HG03342 (cell line): Measurements from ENCODE around the gene CDH12.
"Not testable (repeated sequence)": the region's sequence is repeated elsewhere in the genome, so short reads cannot be mapped to it uniquely, and the experiment has no call there.

Experiments used
- ATAC-seq: cut with Tn5 transposase; IDR thresholded peaks from one replicate; pipeline ENCODE4 v1.9.1; 2021; ENCODE audit warnings: mild to moderate bottlenecking, moderate library complexity; ENCODE audit not compliant: unreplicated experiment

Gene CDH12

DNA sequence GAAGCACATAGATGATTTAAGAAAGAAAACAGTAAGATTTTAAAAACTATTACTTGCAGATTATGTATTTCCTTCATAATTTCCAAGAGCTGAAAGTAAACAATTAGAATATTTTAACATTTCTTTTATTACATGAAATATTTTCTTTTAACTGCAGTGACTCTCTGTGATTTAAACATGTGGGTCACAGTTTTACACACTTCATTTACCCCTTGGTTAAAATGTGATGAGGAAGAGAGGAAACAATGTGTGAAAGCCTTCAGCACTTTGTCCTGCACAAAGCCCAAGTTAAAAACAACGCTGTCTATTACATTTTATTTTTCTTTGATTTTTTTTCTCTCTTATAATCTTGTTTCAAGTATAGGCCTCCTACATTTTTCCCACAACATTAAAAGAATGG lies 801.3 kb downstream of the CDH12 start:
- ATAC-seq = no peak

DNA sequence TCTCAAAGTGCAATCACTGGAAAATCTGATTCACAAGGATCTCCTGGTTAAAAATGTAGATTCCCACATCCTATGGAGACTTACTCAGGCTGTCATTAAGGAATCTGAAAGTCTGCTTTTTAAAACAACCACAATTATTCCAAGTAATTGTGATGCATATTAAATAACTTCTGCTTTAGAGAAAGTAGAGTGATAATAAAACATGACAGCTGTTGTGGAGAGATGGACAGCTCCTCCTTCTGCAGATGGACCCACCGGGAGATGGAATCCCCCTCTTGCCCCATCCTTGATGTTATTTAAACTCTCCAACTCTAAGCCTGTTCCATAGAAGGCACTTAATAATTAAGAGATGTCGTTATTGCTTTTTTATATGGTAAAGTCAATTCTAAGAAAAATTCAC lies 802.2 kb downstream of the CDH12 start:
- no peak for ATAC-seq

DNA sequence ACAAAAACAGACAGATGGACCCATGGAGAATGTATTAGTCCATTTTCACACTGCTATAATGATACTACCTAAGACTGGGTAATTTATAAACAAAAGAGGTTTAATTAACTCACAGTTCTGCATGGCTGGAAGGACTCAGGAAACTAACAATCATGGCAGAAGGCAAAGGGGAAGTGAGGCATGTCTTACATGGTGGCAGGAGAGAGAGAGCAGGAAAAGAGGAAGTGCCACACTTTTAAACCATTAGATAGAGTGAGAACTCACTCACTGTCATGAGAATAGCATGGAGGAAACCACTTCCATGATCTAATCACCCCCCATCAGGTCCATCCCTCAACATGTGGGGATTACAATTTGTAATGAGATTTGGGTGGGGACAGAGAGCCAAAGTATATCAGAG lies 808.9 kb downstream of the CDH12 start:
- ATAC-seq = no peak

DNA sequence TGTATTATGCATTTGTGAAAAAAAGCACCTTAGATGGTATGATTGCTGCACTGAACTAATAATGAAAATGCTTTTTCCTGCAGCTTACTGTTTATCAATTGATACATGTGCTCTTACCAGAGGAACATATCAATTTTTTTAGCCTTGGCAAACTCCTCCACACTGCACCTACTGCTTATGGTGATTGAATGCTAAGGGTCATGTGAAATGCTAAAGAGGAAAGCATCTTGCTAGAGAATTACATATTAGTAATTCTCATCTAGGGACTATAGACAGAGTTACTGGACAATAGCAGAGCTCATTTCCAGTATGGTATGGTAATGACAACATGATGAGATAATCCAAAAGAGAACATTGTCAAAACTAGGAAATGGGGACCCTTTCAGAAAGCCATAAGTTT lies 817.1 kb downstream of the CDH12 start:
- ATAC-seq = no peak

DNA sequence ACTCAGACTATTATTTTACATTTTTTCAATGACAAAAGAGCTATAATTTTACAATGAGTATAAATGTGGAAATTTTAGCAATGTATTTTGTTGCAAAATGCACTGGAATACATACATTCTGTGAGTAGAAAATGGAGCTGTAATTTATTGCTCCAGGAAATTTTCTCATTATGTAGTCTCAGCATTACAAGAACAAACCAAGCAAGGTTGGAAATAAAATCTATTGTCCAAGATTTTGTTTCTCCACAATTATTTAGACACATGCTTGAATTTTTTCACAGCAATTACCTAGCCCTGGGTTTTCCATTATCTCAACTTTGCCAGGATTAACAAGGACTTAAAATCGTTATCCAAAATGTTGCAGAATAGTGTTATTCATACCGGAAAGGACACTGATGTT lies 820.1 kb downstream of the CDH12 start:
- ATAC-seq = no peak

DNA sequence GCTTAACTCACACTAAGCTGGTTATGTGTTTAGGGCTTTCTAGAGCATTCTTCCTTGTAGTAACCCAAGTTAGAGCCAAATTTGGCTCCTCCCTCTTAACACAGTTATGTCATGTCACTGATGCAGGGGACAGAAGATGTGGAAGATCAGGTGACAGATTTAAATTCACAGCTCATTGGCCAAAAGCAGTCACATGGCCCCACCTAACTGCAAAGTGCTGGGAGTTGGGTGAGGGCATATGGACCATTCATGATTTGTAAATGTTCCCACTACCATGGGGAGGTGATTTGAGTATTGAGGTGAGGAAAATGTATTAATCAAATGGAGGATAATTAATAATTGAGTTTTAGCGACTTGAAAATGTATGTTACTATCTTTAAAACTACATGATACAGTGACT lies 829.4 kb downstream of the CDH12 start:
- ATAC-seq = no peak

DNA sequence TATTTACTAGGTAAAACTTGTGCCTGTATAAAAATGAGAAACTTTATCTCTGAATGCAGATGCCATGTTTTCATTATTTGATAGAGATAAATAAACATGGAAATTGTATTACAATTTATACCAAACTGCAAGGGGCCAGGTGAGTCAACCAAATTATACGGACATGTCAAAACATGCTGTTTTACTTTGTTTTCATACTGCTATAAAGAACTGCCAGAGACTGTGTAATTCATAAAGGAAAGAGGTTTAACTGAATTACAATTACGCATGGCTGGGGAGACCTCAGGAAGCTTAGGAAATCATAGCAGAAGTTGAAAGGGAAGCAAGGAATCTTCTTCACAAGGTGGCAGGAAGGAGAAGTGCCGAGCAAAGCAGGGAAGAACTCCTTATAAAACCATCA lies 840.3 kb downstream of the CDH12 start:
- ATAC-seq = not testable (repeated sequence)

DNA sequence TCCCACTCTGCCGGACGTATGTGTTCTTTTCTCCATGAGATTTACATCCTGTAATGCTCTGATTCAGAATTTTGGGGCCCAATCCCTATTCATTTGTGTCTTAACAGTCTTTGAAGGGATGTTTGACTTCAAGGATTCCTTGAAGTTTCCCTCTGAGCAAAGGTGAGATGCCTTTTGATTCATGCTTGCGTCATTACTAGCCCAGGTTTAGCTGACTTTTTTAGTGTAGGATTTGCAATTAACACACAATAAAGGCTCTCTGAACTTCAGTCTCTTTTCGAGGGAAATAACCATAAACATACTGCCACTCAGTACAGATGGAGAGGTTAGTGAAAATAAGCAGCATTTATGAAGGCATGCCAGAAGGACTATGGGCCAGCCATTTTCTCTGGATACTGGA lies 842.3 kb downstream of the CDH12 start:
- ATAC-seq = not testable (repeated sequence)

DNA sequence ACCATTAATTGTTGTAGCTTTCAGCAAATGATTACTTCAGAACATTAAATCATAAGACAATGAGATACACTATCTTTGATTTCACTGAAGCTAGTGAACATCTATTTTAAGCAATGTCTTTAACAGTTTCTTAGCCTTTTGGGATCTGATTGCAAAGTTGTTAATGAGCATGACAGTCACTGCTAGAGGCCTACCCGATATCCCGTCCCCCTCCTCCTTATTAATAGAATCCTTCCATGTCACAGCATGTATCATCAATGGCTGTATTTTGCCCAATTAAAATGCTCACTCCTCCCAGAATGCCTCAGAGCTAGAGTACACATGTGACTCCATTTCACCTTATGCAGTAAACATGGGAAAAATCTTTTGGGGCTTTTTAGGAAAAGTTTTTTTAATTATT lies 852.0 kb downstream of the CDH12 start:
- ATAC-seq = not testable (repeated sequence)

DNA sequence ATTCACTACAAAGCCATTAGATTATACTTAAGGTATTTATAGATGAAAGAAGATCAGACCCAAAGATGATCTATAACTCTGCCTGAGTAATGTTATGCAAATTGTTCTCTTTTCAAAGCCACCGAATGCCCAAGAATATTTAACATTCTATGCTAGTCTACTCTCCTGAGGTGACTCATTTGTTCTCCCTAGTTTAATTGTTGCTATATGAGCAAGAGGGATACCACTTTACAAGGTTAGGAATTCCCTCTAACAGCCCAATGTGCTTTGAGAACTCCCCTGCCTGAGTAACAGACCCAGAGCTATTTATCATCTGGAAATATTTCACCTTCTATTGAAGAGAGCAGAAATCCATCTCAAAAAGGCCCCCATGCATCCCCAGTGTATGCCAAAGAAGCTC lies 867.3 kb downstream of the CDH12 start:
- ATAC-seq = not testable (repeated sequence)

DNA sequence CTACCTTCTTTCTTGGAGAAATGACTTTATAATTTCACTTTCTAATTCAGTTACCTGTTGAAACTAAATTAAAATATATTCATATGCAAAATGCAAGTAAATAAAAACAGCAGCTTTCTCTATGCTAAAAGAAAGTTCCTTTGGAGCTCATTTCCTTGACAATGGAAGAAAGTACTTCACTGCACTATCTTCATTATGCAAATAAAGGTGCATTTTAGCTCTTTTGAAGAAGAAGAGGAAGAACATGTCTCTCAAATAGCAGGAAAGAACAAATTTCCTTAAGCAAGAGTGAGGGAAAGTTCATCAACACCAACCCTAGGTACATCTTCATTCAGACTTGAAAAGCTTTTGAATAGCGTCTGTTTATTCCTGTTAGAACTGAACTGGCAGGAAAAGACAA lies 901.6 kb downstream of the CDH12 start:
- ATAC-seq = not testable (repeated sequence)

DNA sequence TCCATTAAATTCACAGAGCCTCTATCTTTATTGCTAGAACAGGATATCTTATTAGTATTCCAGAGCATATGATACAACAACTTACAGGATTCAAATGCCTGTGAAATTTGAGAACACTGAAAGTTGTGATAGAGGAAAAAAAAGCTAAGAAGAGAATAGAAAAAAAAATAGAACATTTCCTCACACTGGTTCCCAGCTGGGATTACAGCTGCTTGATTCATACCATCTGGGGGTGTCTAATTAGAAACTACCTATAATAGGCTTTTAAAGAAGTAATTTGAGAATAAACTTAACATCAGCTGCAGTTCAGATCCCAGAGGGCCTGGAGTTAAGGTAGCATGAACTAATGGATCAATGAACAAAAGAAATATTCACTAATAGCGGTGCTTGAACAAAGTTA lies 922.0 kb downstream of the CDH12 start:
- no peak for ATAC-seq

DNA sequence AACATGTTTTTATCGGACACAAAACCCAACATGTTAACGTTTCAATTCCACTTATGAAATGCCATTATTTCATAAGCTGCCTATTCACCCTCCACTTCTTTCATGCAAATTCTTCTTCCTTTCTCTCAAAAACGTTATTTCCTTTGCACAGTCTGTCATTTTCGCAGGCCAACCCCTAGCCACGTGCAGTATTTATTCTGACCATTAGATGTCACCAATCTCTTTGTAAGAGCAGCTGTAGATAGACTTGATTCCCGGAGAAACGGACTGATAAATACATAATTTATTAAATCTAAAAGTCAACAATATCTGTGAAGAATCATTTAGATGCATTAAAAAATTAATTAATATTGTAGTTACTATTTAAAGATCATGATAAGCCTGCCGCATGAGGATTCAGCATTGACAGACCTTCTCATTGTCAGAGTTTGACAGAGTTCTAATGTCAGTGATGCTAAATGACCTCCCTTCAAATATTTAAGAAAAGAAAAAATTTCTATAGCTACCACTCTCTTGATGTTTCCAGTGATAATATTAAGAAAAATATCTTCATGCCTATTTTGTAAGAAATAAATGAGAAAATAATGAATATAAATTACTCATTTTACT lies 933.6 kb downstream of the CDH12 start:
- peak; percentile 97 for ATAC-seq

DNA sequence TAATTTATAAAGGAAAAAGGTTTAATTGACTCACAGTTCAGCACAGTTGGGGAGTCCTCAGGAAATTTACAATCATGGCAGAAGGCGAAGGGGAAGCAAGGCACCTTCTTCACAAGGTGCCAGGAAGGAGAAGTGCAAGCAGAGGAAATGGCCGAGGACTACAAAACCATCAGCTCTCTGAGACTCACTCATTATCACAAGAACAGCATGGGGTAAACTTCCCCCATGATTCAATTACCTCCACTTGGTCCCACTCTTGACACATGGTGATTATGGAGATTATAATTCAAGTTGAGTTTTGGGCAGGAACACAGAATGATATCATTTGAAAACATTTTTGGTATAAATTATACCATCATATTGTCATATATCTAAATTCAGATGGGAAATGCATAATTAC lies 934.7 kb downstream of the CDH12 start:
- no peak for ATAC-seq

DNA sequence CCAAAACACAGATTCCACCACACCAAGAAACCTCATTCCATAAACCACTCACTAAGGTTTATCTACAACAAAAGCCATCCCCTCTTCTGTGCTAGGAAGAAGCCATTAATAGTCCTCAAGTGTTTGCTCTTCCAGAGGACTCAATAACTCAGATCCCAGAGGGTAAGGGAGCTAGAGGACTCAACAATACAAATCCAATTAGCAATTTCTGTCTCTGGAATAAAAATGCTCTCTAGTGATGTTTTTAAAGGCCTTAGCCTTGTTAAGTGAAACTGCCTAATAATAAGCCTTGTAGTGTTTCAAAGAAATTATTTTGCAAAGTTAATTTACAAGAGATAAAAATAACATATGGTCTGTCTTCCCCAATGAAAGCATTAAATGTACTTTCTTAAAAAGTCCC lies 942.4 kb downstream of the CDH12 start:
- no peak for ATAC-seq

DNA sequence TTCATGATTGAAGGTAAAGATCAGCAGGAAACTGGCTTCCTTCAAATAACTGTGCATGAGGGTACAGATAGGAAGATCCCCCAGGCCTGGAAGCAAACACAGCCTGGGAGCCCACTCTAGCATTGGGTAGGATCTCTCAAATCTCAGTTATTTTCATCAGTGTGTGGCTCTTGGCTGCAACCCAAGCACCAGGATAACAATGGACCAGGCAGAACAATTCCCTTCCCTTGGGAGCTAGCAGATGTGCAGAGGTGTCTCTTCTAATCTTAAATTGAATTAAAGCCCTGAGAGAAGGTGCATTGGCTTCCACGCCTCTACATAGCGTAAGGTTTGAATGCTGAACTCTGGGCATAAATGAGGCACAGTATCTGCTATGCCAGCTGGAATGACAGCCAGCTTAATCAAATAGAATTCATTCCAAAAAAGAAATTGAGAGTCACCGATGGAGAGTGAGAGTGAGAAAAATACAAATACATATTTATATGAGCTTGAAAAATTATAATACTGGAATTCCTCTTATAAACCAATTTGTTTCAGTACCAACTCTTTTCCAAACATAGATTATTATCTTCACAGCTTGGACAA lies 957.3 kb downstream of the CDH12 start:
- no peak for ATAC-seq

DNA sequence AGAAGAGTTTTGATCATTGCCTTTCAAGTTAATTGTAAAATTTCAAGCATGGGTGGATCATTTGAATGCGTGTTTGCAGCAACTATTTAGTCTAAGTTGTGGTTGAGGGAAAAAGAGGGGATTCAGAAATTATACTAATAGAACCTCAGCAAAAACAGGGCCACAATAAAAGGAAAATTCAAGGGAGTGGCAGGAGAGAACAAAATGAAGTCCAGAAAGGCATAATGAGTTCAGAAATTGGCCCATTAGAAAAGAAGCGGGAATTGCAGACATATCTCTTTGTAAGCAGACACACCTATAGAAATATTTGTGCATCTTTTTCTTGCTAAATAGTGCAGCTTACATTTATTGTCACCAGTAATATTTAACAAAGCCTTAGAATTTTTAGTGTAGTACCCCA lies 960.0 kb downstream of the CDH12 start:
- ATAC-seq = no peak

DNA sequence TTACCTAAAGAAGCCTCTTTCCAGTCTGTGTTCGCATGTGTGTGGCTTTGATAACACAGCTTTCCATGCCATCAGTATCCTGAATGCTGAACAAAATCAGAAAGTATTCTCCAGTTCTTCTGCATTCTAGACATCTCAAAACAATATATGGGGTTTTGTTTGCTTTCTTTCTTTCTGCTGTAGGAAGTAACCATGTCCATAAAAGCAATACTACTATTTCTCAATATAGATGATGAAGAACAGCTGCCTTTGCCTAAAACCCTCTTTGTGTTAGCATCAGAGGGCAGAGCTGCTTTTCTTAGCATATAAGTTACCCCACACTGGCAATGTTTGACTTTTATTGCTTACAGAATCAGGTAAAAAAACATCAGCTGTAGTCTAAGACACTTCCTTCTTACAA lies 963.6 kb downstream of the CDH12 start:
- no peak for ATAC-seq

DNA sequence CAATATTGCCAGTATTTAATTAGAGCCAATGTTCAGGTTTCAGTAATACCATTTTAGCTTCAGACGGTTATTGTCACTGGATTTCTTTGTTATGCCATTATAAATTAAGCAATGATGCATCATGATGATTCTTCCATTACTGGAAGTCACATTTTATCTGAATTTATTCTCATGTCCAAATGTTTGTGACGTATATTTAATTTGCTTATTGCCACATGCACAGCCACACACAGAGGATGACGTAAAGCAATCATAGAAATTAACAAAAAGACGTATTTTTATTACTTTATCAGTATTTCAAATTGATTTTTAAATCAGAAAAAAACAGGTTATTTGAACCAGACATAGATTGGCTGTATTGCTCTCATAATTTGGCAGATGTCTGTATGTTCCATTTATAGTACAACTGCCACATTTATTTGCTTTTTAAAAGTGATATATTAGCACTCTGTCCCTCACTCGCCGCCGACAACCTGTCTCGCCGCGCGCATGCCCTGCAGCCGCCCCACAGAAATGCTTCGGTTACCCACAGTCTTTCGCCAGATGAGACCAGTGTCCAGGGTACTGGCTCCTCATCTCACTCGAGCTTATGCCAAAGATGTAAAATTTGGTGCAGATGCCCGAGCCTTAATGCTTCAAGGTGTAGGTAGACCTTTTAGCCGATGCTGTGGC lies 970.9 kb downstream of the CDH12 start:
- no peak for ATAC-seq

DNA sequence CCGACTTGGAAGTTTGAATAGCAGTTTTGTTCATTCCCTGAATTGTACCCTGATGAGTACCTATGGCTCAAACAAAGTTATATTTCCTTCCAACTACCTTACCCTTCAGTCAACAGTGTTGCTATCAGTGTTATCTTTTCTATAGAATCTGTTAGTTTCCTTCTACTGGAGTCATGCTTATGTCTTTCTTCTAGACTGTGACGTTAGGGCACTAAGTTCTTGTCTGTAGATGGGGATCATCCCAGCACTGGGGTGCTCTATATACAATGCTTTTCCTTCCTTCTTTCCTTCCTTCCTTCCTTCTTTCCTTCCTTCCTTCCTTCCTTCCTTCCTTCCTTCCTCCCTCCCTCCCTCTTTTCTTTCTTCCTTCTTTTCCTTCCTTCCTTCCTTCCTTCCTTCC lies 973.0 kb downstream of the CDH12 start:
- ATAC-seq = no peak

DNA sequence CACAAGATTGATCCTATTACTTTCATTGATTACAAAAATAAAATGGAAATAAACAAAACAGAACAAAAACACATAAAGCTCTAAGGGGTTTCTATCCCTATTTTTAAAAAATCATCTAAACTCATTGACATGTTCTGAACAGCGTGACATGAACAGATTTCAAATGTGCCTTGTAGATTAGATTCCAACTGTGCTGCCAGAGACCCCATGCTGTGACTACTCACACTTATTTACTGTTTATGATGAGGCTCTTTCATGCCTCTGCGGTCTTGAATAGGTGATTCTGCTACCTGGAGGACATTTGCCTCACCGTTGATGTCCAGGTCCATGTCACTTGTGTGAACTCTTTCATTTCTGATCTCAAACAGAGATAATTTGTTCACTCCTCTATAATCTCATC lies 990.2 kb downstream of the CDH12 start:
- no peak for ATAC-seq

DNA sequence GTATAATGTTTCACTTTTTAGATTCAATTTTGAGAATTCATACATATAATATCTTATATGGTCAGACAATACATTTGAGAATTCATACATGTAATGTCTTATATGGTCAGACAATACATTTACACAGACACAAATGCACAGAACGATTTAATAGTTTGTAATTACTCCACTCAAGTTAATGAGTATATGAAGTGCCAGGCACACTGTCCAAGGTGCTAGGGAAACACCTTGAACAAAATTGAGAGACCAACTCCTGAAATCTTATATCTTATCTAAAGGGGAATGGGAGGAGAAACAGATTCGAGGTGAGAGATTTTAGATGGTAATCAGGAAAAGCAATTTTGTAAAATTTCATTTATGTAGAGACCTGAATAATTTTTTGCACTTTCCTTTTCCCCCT lies 994.7 kb downstream of the CDH12 start:
- no peak for ATAC-seq

DNA sequence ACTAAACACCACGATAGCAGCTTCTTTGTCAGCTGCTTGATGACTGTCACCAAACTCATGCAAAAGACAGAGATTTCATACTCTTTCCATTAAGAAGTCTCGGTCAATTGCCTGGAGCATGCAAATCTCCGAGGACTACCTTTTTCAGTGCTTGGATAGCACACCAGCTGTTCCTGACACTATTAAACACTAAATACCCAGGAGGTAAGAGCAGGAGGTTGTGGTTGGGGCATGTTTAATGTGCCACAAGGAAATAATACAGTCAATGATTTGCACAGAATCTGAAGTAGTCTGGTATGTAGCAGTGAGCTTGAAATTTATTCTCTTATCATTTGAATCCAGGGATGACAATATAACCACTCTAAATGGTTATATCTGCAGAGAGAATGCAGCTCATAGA lies 996.2 kb downstream of the CDH12 start:
- no peak for ATAC-seq
